Thyroid gland (tissue), 4 donors: ENCODE measurements around the gene GABRP.

Experiments used
- POLR2A ChIP-seq, 2 donors: fragments of 450-650 bp; IDR thresholded peaks; one replicate each; pipeline ENCODE4 v1.6.1; 2017; ENCODE audit warnings: antibody characterized with exemption in 2 of 2, mild to moderate bottlenecking in 2 of 2, moderate library complexity in 1 of 2
- TF ChIP-seq, protein P1 (sequence below), 6 experiments: fragments of 200-600 bp in 3 of 6; fragments of 450-650 bp in 3 of 6; sonication (generic) in 3 of 6; IDR thresholded peaks; one replicate each; pipeline ENCODE4 v1.5.1; 2016 to 2019; ENCODE audit warnings: antibody characterized with exemption in 6 of 6, mild to moderate bottlenecking in 2 of 6, inconsistent platforms in 1 of 6, moderate library complexity in 1 of 6

DNA sequence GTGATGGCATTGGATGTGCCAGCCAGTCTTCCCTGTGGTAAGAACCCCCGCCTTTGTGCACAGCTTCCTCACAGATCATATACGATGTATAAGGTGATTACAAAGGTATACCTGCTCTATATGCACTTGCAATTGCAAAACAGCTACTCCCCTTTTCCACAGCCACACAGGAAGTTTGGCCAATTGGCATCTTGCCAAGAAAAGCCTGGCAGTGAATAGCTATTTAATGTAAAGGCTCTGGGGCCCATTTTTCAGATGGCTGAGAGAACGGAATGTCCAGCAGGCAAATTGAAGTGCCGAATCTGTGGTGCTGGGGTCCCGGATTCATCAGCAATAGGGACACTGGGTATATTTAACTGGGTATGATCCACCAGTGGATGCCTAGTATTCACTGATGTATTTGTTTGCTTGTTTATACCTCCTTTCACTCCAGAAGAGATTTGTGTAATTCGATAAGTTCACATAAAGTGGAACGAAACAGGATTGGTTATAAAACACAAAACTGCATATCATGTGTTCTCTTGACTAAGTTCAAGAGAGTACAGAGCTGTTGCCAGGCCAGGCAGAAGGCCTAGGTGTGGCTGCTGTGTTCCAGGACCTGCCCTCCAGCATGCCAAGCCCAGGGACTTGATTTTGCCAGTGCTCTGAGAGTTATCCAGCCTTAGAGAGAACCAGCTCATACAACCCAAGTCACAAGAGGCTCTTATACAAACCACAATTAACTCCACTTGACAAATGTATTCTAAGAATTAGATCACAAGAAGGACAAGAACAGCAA is 27.7 kb upstream of the GABRP start:
- TF ChIP-seq POLR2A (IDR thresholded peaks at IDR 0.05) = peak in 1 of 2 donors; percentile 23
- TF ChIP-seq, protein P1, sequence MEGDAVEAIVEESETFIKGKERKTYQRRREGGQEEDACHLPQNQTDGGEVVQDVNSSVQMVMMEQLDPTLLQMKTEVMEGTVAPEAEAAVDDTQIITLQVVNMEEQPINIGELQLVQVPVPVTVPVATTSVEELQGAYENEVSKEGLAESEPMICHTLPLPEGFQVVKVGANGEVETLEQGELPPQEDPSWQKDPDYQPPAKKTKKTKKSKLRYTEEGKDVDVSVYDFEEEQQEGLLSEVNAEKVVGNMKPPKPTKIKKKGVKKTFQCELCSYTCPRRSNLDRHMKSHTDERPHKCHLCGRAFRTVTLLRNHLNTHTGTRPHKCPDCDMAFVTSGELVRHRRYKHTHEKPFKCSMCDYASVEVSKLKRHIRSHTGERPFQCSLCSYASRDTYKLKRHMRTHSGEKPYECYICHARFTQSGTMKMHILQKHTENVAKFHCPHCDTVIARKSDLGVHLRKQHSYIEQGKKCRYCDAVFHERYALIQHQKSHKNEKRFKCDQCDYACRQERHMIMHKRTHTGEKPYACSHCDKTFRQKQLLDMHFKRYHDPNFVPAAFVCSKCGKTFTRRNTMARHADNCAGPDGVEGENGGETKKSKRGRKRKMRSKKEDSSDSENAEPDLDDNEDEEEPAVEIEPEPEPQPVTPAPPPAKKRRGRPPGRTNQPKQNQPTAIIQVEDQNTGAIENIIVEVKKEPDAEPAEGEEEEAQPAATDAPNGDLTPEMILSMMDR (IDR thresholded peaks at IDR 0.05) = no peak
